ENCODE measurements around the gene C2orf69.

DNA sequence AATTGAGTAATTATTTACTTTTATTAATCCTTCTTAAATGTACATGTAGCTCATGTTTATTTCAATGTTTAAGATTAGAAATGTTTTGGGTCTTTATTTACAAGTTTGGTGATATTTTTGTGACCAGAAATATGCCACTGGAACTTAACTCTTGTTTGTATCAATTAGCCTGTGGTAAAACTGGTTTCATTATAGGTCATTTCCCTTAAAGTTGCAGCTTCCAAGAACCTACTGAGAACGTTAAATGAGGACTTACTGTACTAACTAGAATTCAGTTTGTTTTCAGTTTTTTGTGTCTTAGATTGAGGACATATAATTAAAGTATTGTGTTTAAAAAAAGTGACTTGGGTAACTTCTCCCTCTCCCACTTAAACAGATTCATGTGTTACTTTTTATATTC lies 39.9 kb downstream of the C2orf69 start:
- TF ChIP-seq, protein P1, sequence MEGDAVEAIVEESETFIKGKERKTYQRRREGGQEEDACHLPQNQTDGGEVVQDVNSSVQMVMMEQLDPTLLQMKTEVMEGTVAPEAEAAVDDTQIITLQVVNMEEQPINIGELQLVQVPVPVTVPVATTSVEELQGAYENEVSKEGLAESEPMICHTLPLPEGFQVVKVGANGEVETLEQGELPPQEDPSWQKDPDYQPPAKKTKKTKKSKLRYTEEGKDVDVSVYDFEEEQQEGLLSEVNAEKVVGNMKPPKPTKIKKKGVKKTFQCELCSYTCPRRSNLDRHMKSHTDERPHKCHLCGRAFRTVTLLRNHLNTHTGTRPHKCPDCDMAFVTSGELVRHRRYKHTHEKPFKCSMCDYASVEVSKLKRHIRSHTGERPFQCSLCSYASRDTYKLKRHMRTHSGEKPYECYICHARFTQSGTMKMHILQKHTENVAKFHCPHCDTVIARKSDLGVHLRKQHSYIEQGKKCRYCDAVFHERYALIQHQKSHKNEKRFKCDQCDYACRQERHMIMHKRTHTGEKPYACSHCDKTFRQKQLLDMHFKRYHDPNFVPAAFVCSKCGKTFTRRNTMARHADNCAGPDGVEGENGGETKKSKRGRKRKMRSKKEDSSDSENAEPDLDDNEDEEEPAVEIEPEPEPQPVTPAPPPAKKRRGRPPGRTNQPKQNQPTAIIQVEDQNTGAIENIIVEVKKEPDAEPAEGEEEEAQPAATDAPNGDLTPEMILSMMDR (IDR thresholded peaks at IDR 0.05; ENCODE audit: low read depth, low read length): no peak
- no peak for TF ChIP-seq EZH2phosphoT487 (IDR thresholded peaks at IDR 0.05; ENCODE audit: low read depth)
